Effector memory CD8-positive, alpha-beta T cell (primary cell): ENCODE results near the gene TPI1.

ENCODE experiments used
- ATAC-seq: fragments of 150-1000 bp; cut with Tn5 transposase; replicated peaks from 2 replicates; pipeline ENCODE4 v1.10.0; 2021; ENCODE audit warnings: mild to moderate bottlenecking, moderate library complexity
- DNase-seq, 3 experiments: peaks; one replicate each; pipeline ENCODE4 v3.0.0; 2021
- H3K27ac Mint-ChIP-seq, 2 donors: one replicate each; pipeline ENCODE4 v1.8.0; 2022; ENCODE audit warnings: mild to moderate bottlenecking in 2 of 2, mixed read lengths in 2 of 2, moderate library complexity in 2 of 2
- H3K27me3 Mint-ChIP-seq, 2 donors: one replicate each; pipeline ENCODE4 v1.8.0; 2022; ENCODE audit warnings: mixed read lengths in 2 of 2
- H3K36me3 Mint-ChIP-seq: one replicate; pipeline ENCODE4 v1.8.0; 2022; ENCODE audit warnings: mild to moderate bottlenecking, moderate library complexity, mixed read lengths; ENCODE audit not compliant: insufficient read depth
- H3K4me1 Mint-ChIP-seq, 2 donors: one replicate each; pipeline ENCODE4 v1.8.0; 2022; ENCODE audit warnings: low read depth in 2 of 2, mixed read lengths in 2 of 2
- H3K4me3 Mint-ChIP-seq, 2 donors: one replicate each; pipeline ENCODE4 v1.8.0; 2022; ENCODE audit warnings: mild to moderate bottlenecking in 2 of 2, mixed read lengths in 2 of 2, moderate library complexity in 2 of 2
- H3K9me3 Mint-ChIP-seq, 2 donors: one replicate each; pipeline ENCODE4 v1.8.0; 2022; ENCODE audit warnings: mixed read lengths in 2 of 2

The TPI1 gene

GRCh38 chr12:6833189-6833890, 34.0 kb upstream of the TPI1 start:
- Mint-ChIP-seq H3K27ac (no peak overlapping the region), H3K27me3 (peaks cover 7 to 33% of the 10 kb centered on the region in 2 donors), H3K9me3 (no peaks in the 10 kb centered on the region), H3K4me3 (no peak overlapping the region), H3K4me1 (peaks cover 9 to 15% of the 10 kb centered on the region in 2 donors), H3K36me3 (peaks cover 8% of the 10 kb centered on the region)
- no peak for ATAC-seq
- DNase-seq, result no peak

- H3K36me3 Mint-ChIP-seq, result peaks cover 6% of the 10 kb centered on the region
- no peaks in the 10 kb centered on the region for H3K9me3 Mint-ChIP-seq
- no peak overlapping the region for H3K27ac Mint-ChIP-seq
- DNase-seq (no peak), ATAC-seq (no peak)
- no peak overlapping the region for H3K4me3 Mint-ChIP-seq
- H3K27me3 Mint-ChIP-seq, result peaks cover 3 to 25% of the 10 kb centered on the region in 2 donors
- peaks cover 4 to 10% of the 10 kb centered on the region in 2 donors for H3K4me1 Mint-ChIP-seq
Measured at GRCh38 chr12:6834254-6834653, 33.1 kb upstream of the TPI1 start.

DNA sequence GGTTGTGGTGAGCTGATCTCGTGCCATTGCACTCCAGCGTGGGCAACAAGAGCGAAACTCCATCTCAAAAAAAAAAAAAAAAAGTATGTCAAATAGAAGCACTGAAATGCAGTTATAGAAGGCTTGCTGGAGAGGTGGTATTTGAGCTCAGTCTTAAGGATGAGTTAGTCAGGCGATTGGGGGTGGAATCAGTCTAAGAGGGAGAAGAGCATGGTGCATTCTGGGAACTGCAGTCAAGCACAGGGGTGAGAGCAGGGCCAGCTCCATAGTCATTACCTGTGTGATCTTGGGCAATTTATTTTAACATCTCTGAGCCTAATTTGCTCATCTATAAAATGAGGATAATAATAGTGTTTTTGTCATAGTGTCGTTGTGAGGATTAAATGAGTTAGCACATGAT, 32.5 kb upstream of the TPI1 start:
- no peak for DNase-seq
- Mint-ChIP-seq H3K4me3 (no peak overlapping the region), H3K27ac (no peak overlapping the region), H3K9me3 (no peaks in the 10 kb centered on the region), H3K27me3 (peaks cover 0 to 21% of the 10 kb centered on the region in 2 donors), H3K4me1 (peaks cover 0 to 6% of the 10 kb centered on the region in 2 donors), H3K36me3 (peaks cover 3% of the 10 kb centered on the region)
- no peak for ATAC-seq

DNA sequence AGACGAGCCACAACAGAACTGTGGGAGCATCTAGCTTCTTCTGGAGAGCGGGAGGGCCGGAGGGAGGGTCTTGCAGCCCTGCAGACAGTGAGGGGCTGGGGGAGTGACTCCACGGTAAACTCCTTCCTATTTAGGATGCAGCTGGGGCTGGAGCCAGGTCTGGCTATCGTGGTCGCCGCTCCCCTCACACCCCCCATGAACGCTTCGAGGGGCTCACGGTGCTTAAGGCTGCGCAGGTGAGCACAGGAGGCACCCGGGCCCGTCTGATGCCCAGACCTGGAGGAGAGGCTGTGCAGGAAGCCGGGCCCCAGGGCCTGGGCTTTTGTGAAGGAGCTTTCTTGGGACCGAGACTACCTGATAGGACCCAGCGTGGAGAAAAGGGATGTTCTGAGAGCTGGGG, 30.5 kb upstream of the TPI1 start:
- Mint-ChIP-seq H3K36me3 (peaks cover 3% of the 10 kb centered on the region), H3K9me3 (no peaks in the 10 kb centered on the region), H3K27me3 (peaks cover 0 to 1% of the 10 kb centered on the region in 2 donors), H3K4me1 (peaks cover 0 to 3% of the 10 kb centered on the region in 2 donors), H3K27ac (no peak overlapping the region), H3K4me3 (no peak overlapping the region)
- DNase-seq, result no peak
- ATAC-seq, result no peak

DNA sequence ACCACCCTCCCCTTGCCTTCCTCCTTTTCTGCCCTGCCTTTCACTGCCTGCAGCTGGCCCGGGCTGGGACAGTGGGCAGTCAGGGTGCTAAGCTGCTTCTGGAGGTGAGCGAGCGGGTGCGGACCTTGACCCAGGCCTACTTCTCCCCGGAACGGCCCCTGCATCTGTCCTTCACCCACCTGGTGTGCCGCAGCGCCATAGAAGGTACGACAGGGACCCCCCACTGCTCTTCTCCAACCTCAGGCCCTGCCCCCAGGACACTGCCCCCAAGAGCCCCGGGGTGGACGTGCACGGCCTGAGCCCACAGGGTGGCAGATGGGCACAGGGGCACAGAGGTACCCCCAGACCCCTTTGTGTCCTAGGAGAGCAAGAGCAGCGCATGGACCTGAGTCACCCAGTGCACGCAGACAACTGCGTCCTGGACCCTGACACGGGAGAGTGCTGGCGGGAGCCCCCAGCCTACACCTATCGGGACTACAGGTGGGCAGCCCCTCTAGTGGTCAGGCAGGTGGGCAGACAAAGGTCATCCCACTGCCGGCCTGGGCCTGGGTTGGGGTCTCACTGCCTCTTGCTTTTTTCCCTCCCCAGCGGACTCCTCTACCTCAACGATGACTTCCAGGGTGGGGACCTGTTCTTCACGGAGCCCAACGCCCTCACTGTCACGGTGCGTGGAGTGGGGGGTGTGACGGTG, 29.8 kb upstream of the TPI1 start:
- no peaks in the 10 kb centered on the region for H3K27me3 Mint-ChIP-seq
- no peaks in the 10 kb centered on the region for H3K9me3 Mint-ChIP-seq
- H3K27ac Mint-ChIP-seq, result no peak overlapping the region
- ATAC-seq (no peak), DNase-seq (no peak)
- H3K4me3 Mint-ChIP-seq, result no peak overlapping the region
- H3K36me3 Mint-ChIP-seq, result peaks cover 3% of the 10 kb centered on the region
- peaks cover 0 to 3% of the 10 kb centered on the region in 2 donors for H3K4me1 Mint-ChIP-seq

DNA sequence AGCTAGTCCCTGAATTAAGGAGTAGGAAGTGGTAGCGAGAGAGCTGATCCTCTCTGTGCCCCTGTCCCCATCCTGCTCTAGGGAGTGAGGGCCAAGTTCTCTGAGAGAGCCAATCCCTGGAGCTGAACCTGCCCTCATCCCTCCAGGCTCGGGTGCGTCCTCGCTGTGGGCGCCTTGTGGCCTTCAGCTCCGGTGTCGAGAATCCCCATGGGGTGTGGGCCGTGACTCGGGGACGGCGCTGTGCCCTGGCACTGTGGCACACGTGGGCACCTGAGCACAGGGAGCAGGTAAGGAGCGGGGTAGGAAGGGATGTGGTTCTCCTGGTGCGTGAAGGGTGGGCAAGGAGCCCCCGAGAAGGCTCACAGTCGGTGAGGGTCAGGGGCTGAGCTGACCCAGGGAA, 28.5 kb upstream of the TPI1 start:
- Mint-ChIP-seq H3K4me1 (peaks cover 0 to 3% of the 10 kb centered on the region in 2 donors), H3K36me3 (peaks cover 3% of the 10 kb centered on the region), H3K4me3 (no peak overlapping the region), H3K27me3 (no peaks in the 10 kb centered on the region), H3K9me3 (no peaks in the 10 kb centered on the region), H3K27ac (no peak overlapping the region)
- no peak for DNase-seq
- ATAC-seq, result no peak

DNA sequence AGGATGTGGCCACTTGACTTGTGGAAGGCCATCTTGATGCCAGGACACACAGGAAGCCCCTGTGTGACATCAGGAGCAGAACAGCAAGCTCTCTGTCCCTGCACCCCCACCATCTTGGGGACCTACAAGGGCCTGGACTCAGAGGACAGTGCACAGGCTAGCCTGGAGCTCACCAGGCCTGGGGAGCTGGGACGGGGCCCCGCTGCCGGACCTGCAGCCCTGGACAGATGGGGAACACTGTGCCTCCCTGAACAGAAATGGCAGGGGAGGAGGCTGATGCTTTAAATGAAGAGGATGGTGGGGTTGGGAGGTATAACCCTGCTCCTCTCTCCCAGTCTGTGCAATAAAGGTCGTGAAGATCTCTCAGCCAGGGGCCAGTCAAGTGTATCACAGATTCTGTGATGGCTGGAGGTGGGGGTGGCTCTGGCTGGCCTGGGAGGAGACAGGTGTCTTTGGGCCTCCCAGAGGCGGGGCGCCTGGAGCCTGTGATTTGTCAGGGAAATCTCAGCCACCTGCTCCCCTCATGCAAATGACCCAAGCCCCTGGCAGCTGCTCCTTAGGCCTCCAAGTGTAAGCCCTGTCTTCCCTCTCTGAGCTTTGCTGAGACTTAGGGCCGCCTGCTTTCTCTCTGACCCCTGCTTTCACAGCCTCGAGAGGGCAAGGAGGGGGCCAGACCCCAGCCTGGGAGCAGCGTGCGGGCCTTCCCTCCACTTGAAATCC, 27.7 kb upstream of the TPI1 start:
- ATAC-seq, result no peak
- Mint-ChIP-seq H3K4me1 (peaks cover 0 to 3% of the 10 kb centered on the region in 2 donors), H3K4me3 (no peak overlapping the region), H3K36me3 (peaks cover 3% of the 10 kb centered on the region), H3K9me3 (no peaks in the 10 kb centered on the region), H3K27ac (no peak overlapping the region), H3K27me3 (no peaks in the 10 kb centered on the region)
- no peak for DNase-seq

- DNase-seq (no peak), ATAC-seq (no peak)
- Mint-ChIP-seq H3K27me3 (no peaks in the 10 kb centered on the region), H3K4me1 (peaks cover 0 to 3% of the 10 kb centered on the region in 2 donors), H3K4me3 (no peak overlapping the region), H3K9me3 (no peaks in the 10 kb centered on the region), H3K36me3 (peaks cover 3% of the 10 kb centered on the region), H3K27ac (no peak overlapping the region)
Measured at GRCh38 chr12:6840330-6840729, 27.0 kb upstream of the TPI1 start.

- H3K27ac Mint-ChIP-seq, result no peak within 1 kb of the TSS
- peaks cover 3% of the 10 kb centered on the region for H3K36me3 Mint-ChIP-seq
- no peak within 1 kb of the TSS for H3K4me3 Mint-ChIP-seq
- ATAC-seq (no peak), DNase-seq (no peak)
- no peaks in the 10 kb centered on the region for H3K9me3 Mint-ChIP-seq
- H3K27me3 Mint-ChIP-seq, result no peaks in the 10 kb centered on the region
- no peaks in the 10 kb centered on the region for H3K4me1 Mint-ChIP-seq
Measured at GRCh38 chr12:6840761-6841515, 26.4 kb upstream of the TPI1 start, which contains the start of gene GNB3. GNB3 (plus strand) TSS chr12:6840925; CDS start chr12:6841288, 363 bp downstream.

GRCh38 chr12:6842075-6842474, 25.3 kb upstream of the TPI1 start:
- Mint-ChIP-seq H3K4me3 (no peak overlapping the region), H3K36me3 (no peaks in the 10 kb centered on the region), H3K27me3 (no peaks in the 10 kb centered on the region), H3K9me3 (no peaks in the 10 kb centered on the region), H3K4me1 (no peaks in the 10 kb centered on the region), H3K27ac (no peak overlapping the region)
- DNase-seq (no peak), ATAC-seq (no peak)

DNA sequence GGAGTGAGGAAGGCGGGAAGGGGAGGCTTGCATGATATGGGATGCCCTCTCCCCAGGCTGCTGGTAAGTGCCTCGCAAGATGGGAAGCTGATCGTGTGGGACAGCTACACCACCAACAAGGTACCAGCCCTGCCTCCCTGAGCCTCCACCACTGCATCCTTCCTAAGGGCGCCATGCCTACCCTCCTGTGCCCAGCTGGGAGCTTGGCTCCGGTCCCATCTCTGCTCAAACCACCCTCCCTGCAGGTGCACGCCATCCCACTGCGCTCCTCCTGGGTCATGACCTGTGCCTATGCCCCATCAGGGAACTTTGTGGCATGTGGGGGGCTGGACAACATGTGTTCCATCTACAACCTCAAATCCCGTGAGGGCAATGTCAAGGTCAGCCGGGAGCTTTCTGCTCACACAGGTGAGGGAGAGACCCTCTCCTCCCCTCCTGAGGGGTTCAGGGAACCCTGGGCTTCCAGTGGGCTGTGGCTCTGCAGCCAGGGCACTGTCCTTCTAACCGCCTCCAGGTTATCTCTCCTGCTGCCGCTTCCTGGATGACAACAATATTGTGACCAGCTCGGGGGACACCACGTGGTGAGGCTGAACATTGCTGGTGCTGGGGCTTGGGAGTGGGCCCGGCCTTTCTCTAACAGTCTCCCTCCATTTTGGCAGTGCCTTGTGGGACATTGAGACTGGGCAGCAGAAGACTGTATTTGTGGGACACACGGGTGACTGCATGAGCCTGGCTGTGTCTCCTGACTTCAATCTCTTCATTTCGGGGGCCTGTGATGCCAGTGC, 24.0 kb upstream of the TPI1 start:
- Mint-ChIP-seq H3K27me3 (no peaks in the 10 kb centered on the region), H3K27ac (no peak overlapping the region), H3K9me3 (no peaks in the 10 kb centered on the region), H3K4me1 (no peaks in the 10 kb centered on the region), H3K36me3 (no peaks in the 10 kb centered on the region), H3K4me3 (no peak overlapping the region)
- ATAC-seq, result no peak
- no peak for DNase-seq

GRCh38 chr12:6845395-6845794, 21.9 kb upstream of the TPI1 start:
- no peak overlapping the region for H3K4me3 Mint-ChIP-seq
- peaks cover 9% of the 10 kb centered on the region for H3K36me3 Mint-ChIP-seq
- H3K27me3 Mint-ChIP-seq, result no peaks in the 10 kb centered on the region
- ATAC-seq (no peak), DNase-seq (no peak)
- H3K9me3 Mint-ChIP-seq, result no peaks in the 10 kb centered on the region
- peaks cover 2 to 4% of the 10 kb centered on the region in 2 donors for H3K4me1 Mint-ChIP-seq
- no peak overlapping the region for H3K27ac Mint-ChIP-seq
